Measurements from ENCODE around the gene C17orf67.

C17orf67 gene

GRCh38 chr17:56751145-56751738 is 82.5 kb downstream of the C17orf67 start:
- Histone ChIP-seq H3K4me3 (no peak overlapping the region), H3K27ac (no peak overlapping the region)

GRCh38 chr17:56744721-56745120 is 89.0 kb downstream of the C17orf67 start:
- Histone ChIP-seq H3K27ac (no peak overlapping the region), H3K4me3 (no peak overlapping the region)

- Histone ChIP-seq H3K27ac (no peak overlapping the region), H3K4me3 (no peak overlapping the region)
Observed at GRCh38 chr17:56742601-56743000, 91.1 kb downstream of the C17orf67 start.

All from skin epidermis (tissue), 12 donors.